CD4-positive, alpha-beta T cell (primary cell): Measurements from ENCODE around the gene LCE1E. TPM values are rescaled to one million over a fixed set of nuclear protein-coding genes. Genes with fewer than 3 reads are reported as not detected.

Source experiments
- ATAC-seq: fragments of 200-7000 bp; cut with Tn5 transposase; one replicate; pipeline ENCODE4 v1.10.0; 2022; ENCODE audit warnings: mild to moderate bottlenecking; ENCODE audit not compliant: poor library complexity
- CTCF ChIA-PET: fragments of 350-600 bp; sonication (Branson Sonifier 250); formaldehyde crosslinking; loops from one replicate; lab custom pipeline; 2021; ENCODE audit warnings: antibody characterized with exemption, inconsistent platforms; lab: Charles Lee
- POLR2A ChIA-PET: fragments of 350-600 bp; sonication (Branson Sonifier 250); formaldehyde crosslinking; loops from one replicate; lab custom pipeline; 2021; ENCODE audit warnings: antibody characterized with exemption, inconsistent platforms; lab: Charles Lee
- DNase-seq, 14 experiments: peaks; one replicate each; pipeline ENCODE4 v3.0.0-alpha.2; 2013 to 2020; ENCODE audit warnings: mixed read lengths in 2 of 14
- H3K27ac ChIP-seq, 2 donors: one replicate each; pipeline versions ENCODE4 v1.5.1 to v1.7.0; 2013; ENCODE audit warnings: low read length in 2 of 2, low read depth in 1 of 2, mild to moderate bottlenecking in 1 of 2
- H3K27me3 ChIP-seq, 2 experiments: 1 replicate in 1 of 2; 2 replicates in 1 of 2; pipeline versions ENCODE4 v1.6.1 to v1.7.0; 2013; ENCODE audit warnings: low read length in 2 of 2, control low read depth in 1 of 2, mild to moderate bottlenecking in 1 of 2, moderate library complexity in 1 of 2; ENCODE audit not compliant: insufficient read depth in 2 of 2, control insufficient read depth in 1 of 2
- H3K36me3 ChIP-seq: one replicate; pipeline ENCODE4 v1.6.1; 2013; ENCODE audit warnings: low read length, control low read depth; ENCODE audit not compliant: insufficient read depth
- H3K4me1 ChIP-seq: one replicate; pipeline ENCODE4 v1.6.1; 2013; ENCODE audit warnings: low read length, control low read depth; ENCODE audit not compliant: insufficient read depth
- H3K4me3 ChIP-seq: one replicate; pipeline ENCODE4 v1.5.1; 2013; ENCODE audit warnings: mild to moderate bottlenecking, low read length, moderate library complexity
- H3K9me3 ChIP-seq, 2 experiments: 1 replicate in 1 of 2; 2 replicates in 1 of 2; pipeline versions ENCODE4 v1.6.1 to v1.7.0; 2013; ENCODE audit warnings: low read length in 2 of 2, mild to moderate bottlenecking in 2 of 2, control low read depth in 1 of 2, moderate library complexity in 1 of 2; ENCODE audit not compliant: control insufficient read depth in 1 of 2, insufficient read depth in 1 of 2
- H3K27ac Mint-ChIP-seq: one replicate; pipeline ENCODE4 v1.8.0; 2020; ENCODE audit warnings: mixed read lengths
- H3K27me3 Mint-ChIP-seq: one replicate; pipeline ENCODE4 v1.8.0; 2021; ENCODE audit warnings: mixed read lengths
- H3K36me3 Mint-ChIP-seq: one replicate; pipeline ENCODE4 v1.8.0; 2021; ENCODE audit warnings: low read depth, mixed read lengths
- H3K4me1 Mint-ChIP-seq: one replicate; pipeline ENCODE4 v1.8.0; 2021; ENCODE audit warnings: low read depth, mixed read lengths
- H3K4me3 Mint-ChIP-seq: one replicate; pipeline ENCODE4 v1.8.0; 2020; ENCODE audit warnings: mild to moderate bottlenecking, mixed read lengths
- H3K9me3 Mint-ChIP-seq: one replicate; pipeline ENCODE4 v1.8.0; 2020; ENCODE audit warnings: mixed read lengths
- CTCF ChIP-seq: fragments of 200-600 bp; IDR thresholded peaks from one replicate; pipeline ENCODE4 v1.8.0; 2022; ENCODE audit warnings: antibody characterized with exemption, mild to moderate bottlenecking
- intact Hi-C, 2 experiments: fragments of 100-400 bp; cut with DNase I in 1 of 2; cut with micrococcal nuclease in 1 of 2; formaldehyde crosslinking; loops; one replicate each; pipeline versions ENCODE4 v1.15.1 to v1.9.0; 2023 to 2025; cut with DNase I, micrococcal nuclease
- total RNA-seq, 174 experiments: library from RNA in 2 of 174; stranded (reverse) in 2 of 174; gene quantifications; one replicate each; pipeline ENCODE4 v1.2.3 and lab custom pipeline; 2021 to 2026

Gene LCE1E
- total RNA-seq, 2 experiments from 2014 or later: not detected

- Histone ChIP-seq H3K9me3 (no peaks in the 10 kb centered on the region), H3K36me3 (no peaks in the 10 kb centered on the region), H3K4me3 (no peak overlapping the region), H3K4me1 (no peaks in the 10 kb centered on the region), H3K27me3 (peaks cover 10 to 15% of the 10 kb centered on the region in 2 experiments), H3K27ac (no peak overlapping the region)
- POLR2A ChIA-PET: no interaction called here
- intact Hi-C loops: no loop called here
- H3K4me1 Mint-ChIP-seq: no peaks in the 10 kb centered on the region
- DNase-seq: no peak
- peaks cover 52% of the 10 kb centered on the region for H3K27me3 Mint-ChIP-seq
- ATAC-seq: no peak
- H3K4me3 Mint-ChIP-seq: no peak overlapping the region
- no peak for TF ChIP-seq CTCF
- CTCF ChIA-PET: no interaction called here
- no peaks in the 10 kb centered on the region for H3K9me3 Mint-ChIP-seq
- no peak overlapping the region for H3K27ac Mint-ChIP-seq
- no peaks in the 10 kb centered on the region for H3K36me3 Mint-ChIP-seq
Observed at GRCh38 chr1:152824964-152825363, 38.9 kb downstream of the LCE1E start.

DNA sequence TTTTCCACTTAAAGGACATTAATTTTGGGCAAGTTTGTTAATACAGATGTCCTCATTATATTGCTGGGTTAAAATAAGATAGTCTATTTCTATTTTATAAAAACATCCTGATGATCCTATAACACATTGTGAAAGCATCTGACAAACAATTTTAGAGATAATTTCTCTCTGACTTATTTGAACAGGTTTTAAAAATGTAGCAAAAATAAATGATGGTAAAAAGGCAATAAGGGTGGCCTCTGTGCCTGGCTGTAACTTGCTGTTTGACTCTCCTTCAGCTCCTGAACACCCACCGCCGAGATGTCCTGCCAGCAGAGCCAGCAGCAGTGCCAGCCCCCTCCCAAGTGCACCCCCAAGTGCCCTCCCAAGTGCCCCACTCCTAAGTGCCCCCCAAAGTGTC is 41.1 kb downstream of the LCE1E start, which contains the start of gene LCE1A:
LCE1A (plus strand) TSS at position 301 of the 400 bp plus-strand sequence; CDS start at position 301, 0 bp downstream.
- Histone ChIP-seq H3K27ac (no peak within 1 kb of the TSS), H3K4me3 (no peak within 1 kb of the TSS), H3K36me3 (no peaks in the 10 kb centered on the region), H3K27me3 (peaks cover 10 to 12% of the 10 kb centered on the region in 2 experiments), H3K4me1 (no peaks in the 10 kb centered on the region), H3K9me3 (no peaks in the 10 kb centered on the region)
- Mint-ChIP-seq H3K27me3 (peaks cover 55% of the 10 kb centered on the region), H3K27ac (no peak within 1 kb of the TSS), H3K4me1 (no peaks in the 10 kb centered on the region), H3K36me3 (no peaks in the 10 kb centered on the region), H3K9me3 (no peaks in the 10 kb centered on the region), H3K4me3 (no peak within 1 kb of the TSS)
- POLR2A ChIA-PET: no interaction called here
- TF ChIP-seq CTCF: no peak
- CTCF ChIA-PET: no interaction called here
- no peak for DNase-seq
- intact Hi-C loops: no loop called here
- ATAC-seq: no peak

DNA sequence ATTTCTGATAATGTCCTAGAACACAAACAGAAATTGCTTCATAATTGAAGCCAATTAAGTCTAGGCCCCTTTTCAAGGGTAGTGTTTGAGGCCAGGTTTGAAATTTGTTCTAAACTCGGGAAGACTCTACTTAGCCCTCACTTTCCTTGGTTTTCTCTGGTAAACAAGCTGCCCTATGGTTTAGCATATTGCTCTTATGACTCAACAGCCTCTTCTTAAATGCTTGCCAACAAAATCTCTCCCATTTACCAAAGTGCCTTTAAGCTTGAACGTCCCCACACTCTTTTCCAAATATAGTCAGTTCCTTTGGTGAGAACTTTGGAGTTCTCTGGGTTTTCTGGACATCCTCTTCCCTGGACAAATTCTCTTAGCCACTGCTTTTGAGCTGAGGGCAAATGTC is 50.8 kb downstream of the LCE1E start:
- POLR2A ChIA-PET: no interaction called here
- intact Hi-C loops: no loop called here
- TF ChIP-seq CTCF: no peak

More for the DNA sequence above, 50.8 kb downstream of the LCE1E start:
- H3K4me1 Mint-ChIP-seq: no peaks in the 10 kb centered on the region
- no peaks in the 10 kb centered on the region for H3K4me1 ChIP-seq
- no peak overlapping the region for H3K27ac ChIP-seq
- CTCF ChIA-PET: no interaction called here
- no peak overlapping the region for H3K27ac Mint-ChIP-seq
- H3K9me3 Mint-ChIP-seq: no peaks in the 10 kb centered on the region
- no peak overlapping the region for H3K4me3 Mint-ChIP-seq
- no peak for DNase-seq
- H3K9me3 ChIP-seq: no peaks in the 10 kb centered on the region
- H3K36me3 ChIP-seq: no peaks in the 10 kb centered on the region
- H3K27me3 ChIP-seq: no peaks in the 10 kb centered on the region
- H3K27me3 Mint-ChIP-seq: peaks cover 5% of the 10 kb centered on the region
- ATAC-seq: no peak
- no peak overlapping the region for H3K4me3 ChIP-seq
- H3K36me3 Mint-ChIP-seq: no peaks in the 10 kb centered on the region

Other genes with a start within 250 kb of the LCE1E start
- not detected for gene LCE3E, start 219.5 kb upstream of the LCE1E start, total RNA-seq
- not detected for gene LCE3D, start 205.7 kb upstream of the LCE1E start, total RNA-seq
- not detected for gene LCE3C, start 186.0 kb upstream of the LCE1E start, total RNA-seq
- gene LCE3B, start 172.4 kb upstream of the LCE1E start, total RNA-seq: not detected
- not detected for gene LCE3A, start 163.2 kb upstream of the LCE1E start, total RNA-seq
- gene LCE2D, start 122.9 kb upstream of the LCE1E start, total RNA-seq: not detected
- not detected for gene LCE2C, start 111.0 kb upstream of the LCE1E start, total RNA-seq
- gene LCE2B, start 100.1 kb upstream of the LCE1E start, total RNA-seq: not detected
- gene LCE2A, start 87.9 kb upstream of the LCE1E start, total RNA-seq: not detected
- gene LCE4A, start 78.1 kb upstream of the LCE1E start, total RNA-seq: not detected
- gene KPRP, start 28.2 kb upstream of the LCE1E start, total RNA-seq: not detected
- gene LCE1F, start 11.1 kb upstream of the LCE1E start, total RNA-seq: not detected
- not detected for gene LCE1D, start 10.5 kb downstream of the LCE1E start, total RNA-seq
- gene LCE1C, start 20.4 kb downstream of the LCE1E start, total RNA-seq: not detected
- gene LCE1B, start 25.7 kb downstream of the LCE1E start, total RNA-seq: not detected
- not detected for gene LCE1A, start 41.2 kb downstream of the LCE1E start, total RNA-seq
- not detected for gene LCE6A, start 56.6 kb downstream of the LCE1E start, total RNA-seq
- gene LCE7A, start 73.7 kb downstream of the LCE1E start, total RNA-seq: not detected
- not detected for gene SMCP, start 92.1 kb downstream of the LCE1E start, total RNA-seq
- gene IVL, start 122.3 kb downstream of the LCE1E start, total RNA-seq: not detected
- gene SPRR5, start 160.9 kb downstream of the LCE1E start, total RNA-seq: not detected
- not detected for gene SPRR4, start 184.4 kb downstream of the LCE1E start, total RNA-seq
- not detected for gene SPRR1A, start 197.8 kb downstream of the LCE1E start, total RNA-seq
- gene SPRR3, start 215.5 kb downstream of the LCE1E start, total RNA-seq: not detected
- not detected for gene SPRR1B, start 244.9 kb downstream of the LCE1E start, total RNA-seq